ENCODE results near the gene ACAA1. TPM values are rescaled to one million over a fixed set of nuclear protein-coding genes. Genes with fewer than 3 reads are reported as not detected.

The ACAA1 gene
- total RNA-seq, 1 experiment from 2014 or later: 58.9 TPM

Other genes with a start within 250 kb of the ACAA1 start
- gene VILL, start 146.3 kb downstream of the ACAA1 start, total RNA-seq (2021): 14.1 and 14.7 TPM in 2 replicates
- 13.5 and 19.4 TPM in 2 replicates for gene PLCD1, start 107.5 kb downstream of the ACAA1 start, total RNA-seq (2021)
- gene DLEC1, start 97.9 kb downstream of the ACAA1 start, total RNA-seq (2021): 0.35 and 0.45 TPM in 2 replicates
- 25.0 and 27.4 TPM in 2 replicates for gene MYD88, start 1.5 kb upstream of the ACAA1 start, total RNA-seq (2021)
- 50.2 and 54.3 TPM in 2 replicates for gene OXSR1, start 28.4 kb upstream of the ACAA1 start, total RNA-seq (2021)
- 0.40 and 0.44 TPM in 2 replicates for gene SLC22A13, start 128.7 kb upstream of the ACAA1 start, total RNA-seq (2021)
- gene SLC22A14, start 145.2 kb upstream of the ACAA1 start, total RNA-seq (2021): not detected in 2 replicates
- gene XYLB, start 209.7 kb upstream of the ACAA1 start, total RNA-seq (2021): 2.4 and 4.2 TPM in 2 replicates